A549 treated with ZK216348 at 1 μM for 4 hours (cell line): ENCODE measurements around the gene CT47A7. TPM values are rescaled to one million over a fixed set of nuclear protein-coding genes. Genes with fewer than 3 reads are reported as not detected.

Source experiments
- total RNA-seq: library from RNA; stranded (reverse); fragments of 200-300 nt; extraction: Qiagen RNA extraction; gene quantifications from 5 replicates; pipeline ENCODE4 v1.2.3, GENCODE V29; 2022; ENCODE audit warnings: low read depth

The CT47A7 gene
- not detected in 5 replicates for total RNA-seq

DNA sequence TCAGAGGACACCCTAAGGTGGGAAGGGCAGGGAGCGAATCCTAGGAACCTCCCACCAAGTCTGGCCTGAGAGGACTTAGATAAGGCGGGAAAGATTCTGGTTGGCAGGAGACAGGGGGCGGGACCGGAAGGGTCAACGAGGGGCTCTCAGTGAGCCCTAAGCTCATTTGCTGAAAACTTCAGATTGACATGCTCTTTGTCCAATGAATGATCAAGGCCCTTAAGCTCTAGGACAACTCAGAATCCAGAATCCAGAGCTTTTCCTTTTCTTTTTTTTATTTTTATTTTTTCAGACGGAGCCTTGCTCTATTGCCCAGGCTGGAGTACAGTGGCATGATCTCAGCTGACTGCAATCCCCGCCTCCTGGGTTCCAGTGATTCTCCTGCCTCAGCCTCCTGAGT, at the start of gene CT47A7:
TSS of gene CT47A7 (minus strand) at position 101 of the 400 bp plus-strand sequence. CDS start 255 bp downstream, outside the sequence.

DNA sequence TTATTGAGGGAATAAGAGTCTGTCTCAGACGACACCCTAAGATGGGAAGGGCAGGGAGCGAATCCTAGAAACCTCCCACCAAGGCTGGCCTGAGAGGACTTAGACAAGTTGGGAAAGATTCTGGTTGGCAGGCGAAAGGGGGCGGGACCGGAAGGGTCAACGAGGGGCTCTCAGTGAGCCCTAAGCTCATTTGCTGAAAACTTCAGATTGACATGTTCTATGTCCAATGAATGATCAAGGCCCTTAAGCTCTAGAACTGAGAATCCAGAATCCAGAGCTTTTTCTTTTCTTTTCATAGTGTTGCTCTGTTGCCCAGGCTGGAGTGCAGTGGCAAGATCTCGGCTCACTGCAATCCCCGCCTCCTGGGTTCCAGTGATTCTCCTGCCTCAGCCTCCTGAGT, 29.3 kb upstream of the CT47A7 start, which contains the start of gene CT47A1:
TSS of gene CT47A1 (minus strand) at position 101 of the 400 bp plus-strand sequence. CDS start 231 bp downstream, outside the sequence.

Other genes starting within 250 kb of the CT47A7 start
- not detected in 5 replicates for gene CT47B1, start 80.7 kb downstream of the CT47A7 start, total RNA-seq
- not detected in 5 replicates for gene CT47A11, start 19.4 kb downstream of the CT47A7 start, total RNA-seq
- gene CT47A10, start 14.6 kb downstream of the CT47A7 start, total RNA-seq = not detected in 5 replicates
- not detected in 5 replicates for gene CT47A9, start 9.7 kb downstream of the CT47A7 start, total RNA-seq
- gene CT47A8, start 4.9 kb downstream of the CT47A7 start, total RNA-seq = not detected in 5 replicates
- not detected in 5 replicates for gene CT47A6, start 4.9 kb upstream of the CT47A7 start, total RNA-seq
- gene CT47A5, start 9.7 kb upstream of the CT47A7 start, total RNA-seq = not detected in 5 replicates
- not detected in 5 replicates for gene CT47A4, start 14.6 kb upstream of the CT47A7 start, total RNA-seq
- not detected in 5 replicates for gene CT47A3, start 19.5 kb upstream of the CT47A7 start, total RNA-seq
- not detected in 5 replicates for gene CT47A2, start 24.3 kb upstream of the CT47A7 start, total RNA-seq
- not detected in 5 replicates for gene CT47A1, start 29.2 kb upstream of the CT47A7 start, total RNA-seq
- 2.4 to 3.3 TPM (median 2.9 TPM) in 5 replicates for gene GLUD2, start 91.0 kb upstream of the CT47A7 start, total RNA-seq